HG03575 (cell line): ENCODE measurements around the gene MYCN.

Source experiments
- ATAC-seq: cut with Tn5 transposase; IDR thresholded peaks from one replicate; pipeline ENCODE4 v1.9.1; 2021; ENCODE audit not compliant: unreplicated experiment, insufficient number of reproducible peaks, low FRiP score; ENCODE audit errors: extremely low read depth

The MYCN gene

GRCh38 chr2:15986068-15986560 is 45.8 kb downstream of the MYCN start:
- ATAC-seq = no peak

GRCh38 chr2:15986644-15987043 is 46.3 kb downstream of the MYCN start:
- no peak for ATAC-seq

GRCh38 chr2:15988733-15989132 is 48.4 kb downstream of the MYCN start:
- no peak for ATAC-seq

- ATAC-seq = no peak
Measured at GRCh38 chr2:15989559-15989958, 49.2 kb downstream of the MYCN start.

- ATAC-seq = no peak
Measured at GRCh38 chr2:15990151-15991101, 50.1 kb downstream of the MYCN start.

- no peak for ATAC-seq
Measured at GRCh38 chr2:15991231-15991630, 50.9 kb downstream of the MYCN start.

GRCh38 chr2:15992457-15993231 is 52.3 kb downstream of the MYCN start:
- no peak for ATAC-seq

- no peak for ATAC-seq
Measured at GRCh38 chr2:15993232-15993610, 52.9 kb downstream of the MYCN start.

GRCh38 chr2:15993666-15994065 is 53.3 kb downstream of the MYCN start:
- ATAC-seq = no peak

GRCh38 chr2:15995603-15996002 is 55.3 kb downstream of the MYCN start:
- ATAC-seq = no peak
